Measurements from ENCODE around the gene KRABD2.

KRABD2 gene

GRCh38 chr17:8406174-8406573 is 29.7 kb upstream of the KRABD2 start:
- H3K36me3 ChIP-seq (ENCODE audit: control insufficient read depth in 1 of 2, insufficient read depth in 2 of 2, low read depth in 1 of 2, low read length in 2 of 2), result no peaks in the 10 kb centered on the region
- no peak overlapping the region for H4K8ac ChIP-seq (ENCODE audit: low read length)
- WGBS, result 72% methylated on average over 2 of the region's 2 CpGs
- peaks cover 5 to 9% of the 10 kb centered on the region in 2 experiments for H3K27me3 ChIP-seq (ENCODE audit: control insufficient read depth in 1 of 2, insufficient read depth in 1 of 2, low read length in 2 of 2)
- no peak overlapping the region for H2BK5ac ChIP-seq (ENCODE audit: low read depth, low read length, poor library complexity, severe bottlenecking)
- H4K91ac ChIP-seq (ENCODE audit: low read length), result no peak overlapping the region
- H3K18ac ChIP-seq (ENCODE audit: low read depth in 1 of 2, low read length in 2 of 2), result no peak overlapping the region
- no peak overlapping the region for H3K23ac ChIP-seq (ENCODE audit: low read length in 2 of 2)
- H3K9me3 ChIP-seq (ENCODE audit: control insufficient read depth, low read length), result no peaks in the 10 kb centered on the region
- H2AK5ac ChIP-seq (ENCODE audit: low read length, severe bottlenecking), result no peak overlapping the region
- H3K4me3 ChIP-seq (ENCODE audit: insufficient read depth in 1 of 2, low read depth in 1 of 2, low read length in 2 of 2), result no peak overlapping the region
- H3K27ac ChIP-seq (ENCODE audit: low read length, poor library complexity, severe bottlenecking), result no peak overlapping the region
- no peak overlapping the region for H3K14ac ChIP-seq (ENCODE audit: low read length in 2 of 2)
- no peaks in the 10 kb centered on the region for H3K79me1 ChIP-seq (replicated peaks; ENCODE audit: low read length, poor library complexity, severe bottlenecking)
- H2AFZ ChIP-seq (ENCODE audit: low read depth, low read length), result no peak overlapping the region
- H3K9ac ChIP-seq (ENCODE audit: low read length), result no peak overlapping the region
- H3K4ac ChIP-seq (ENCODE audit: low read depth in 1 of 2, low read length in 2 of 2), result no peak overlapping the region
- no peak overlapping the region for H2BK120ac ChIP-seq (ENCODE audit: low read depth, low read length)
- no peak overlapping the region for H2BK15ac ChIP-seq (ENCODE audit: low read depth, poor library complexity, severe bottlenecking)
- no peak for DNase-seq
- H2BK12ac ChIP-seq (ENCODE audit: low read length in 2 of 2), result no peak overlapping the region
- H3K4me1 ChIP-seq (ENCODE audit: control insufficient read depth, insufficient read depth, low read depth, low read length), result peaks cover 5% of the 10 kb centered on the region
- no peak overlapping the region for H3K4me2 ChIP-seq (ENCODE audit: low read length, poor library complexity, severe bottlenecking)

GRCh38 chr17:8405499-8406016 is 29.1 kb upstream of the KRABD2 start:
- no peak overlapping the region for H3K9ac ChIP-seq (ENCODE audit: low read length)

GRCh38 chr17:8402921-8403536 is 26.5 kb upstream of the KRABD2 start:
- H2AK5ac ChIP-seq (ENCODE audit: low read length, severe bottlenecking), result no peak overlapping the region
- H3K23ac ChIP-seq (ENCODE audit: low read length in 2 of 2), result no peak overlapping the region
- H3K18ac ChIP-seq (ENCODE audit: low read depth in 1 of 2, low read length in 2 of 2), result no peak overlapping the region
- H2BK12ac ChIP-seq (ENCODE audit: low read length in 2 of 2), result no peak overlapping the region
- H2BK15ac ChIP-seq (ENCODE audit: low read depth, poor library complexity, severe bottlenecking), result no peak overlapping the region
- H4K91ac ChIP-seq (ENCODE audit: low read length), result no peak overlapping the region
- no peak overlapping the region for H3K9ac ChIP-seq (ENCODE audit: low read length)
- no peak overlapping the region for H3K4me2 ChIP-seq (ENCODE audit: low read length, poor library complexity, severe bottlenecking)
- no peaks in the 10 kb centered on the region for H3K9me3 ChIP-seq (ENCODE audit: control insufficient read depth, low read length)
- H3K4me3 ChIP-seq (ENCODE audit: insufficient read depth in 1 of 2, low read depth in 1 of 2, low read length in 2 of 2), result no peak overlapping the region
- WGBS, result 92% methylated on average over 10 of the region's 11 CpGs
- H3K79me1 ChIP-seq (replicated peaks; ENCODE audit: low read length, poor library complexity, severe bottlenecking), result no peaks in the 10 kb centered on the region
- no peaks in the 10 kb centered on the region for H3K36me3 ChIP-seq (ENCODE audit: control insufficient read depth in 1 of 2, insufficient read depth in 2 of 2, low read depth in 1 of 2, low read length in 2 of 2)
- DNase-seq, result no peak
- no peak overlapping the region for H2BK5ac ChIP-seq (ENCODE audit: low read depth, low read length, poor library complexity, severe bottlenecking)
- no peak overlapping the region for H2AFZ ChIP-seq (ENCODE audit: low read depth, low read length)
- H3K4me1 ChIP-seq (ENCODE audit: control insufficient read depth, insufficient read depth, low read depth, low read length), result peaks cover 2% of the 10 kb centered on the region
- H4K8ac ChIP-seq (ENCODE audit: low read length), result no peak overlapping the region
- no peak overlapping the region for H3K27ac ChIP-seq (ENCODE audit: low read length, poor library complexity, severe bottlenecking)
- no peak overlapping the region for H2BK120ac ChIP-seq (ENCODE audit: low read depth, low read length)
- no peak overlapping the region for H3K14ac ChIP-seq (ENCODE audit: low read length in 2 of 2)
- no peak overlapping the region for H3K4ac ChIP-seq (ENCODE audit: low read depth in 1 of 2, low read length in 2 of 2)
- peaks cover 16 to 37% of the 10 kb centered on the region in 2 experiments for H3K27me3 ChIP-seq (ENCODE audit: control insufficient read depth in 1 of 2, insufficient read depth in 1 of 2, low read length in 2 of 2)

More at GRCh38 chr17:8405499-8406016, 29.1 kb upstream of the KRABD2 start:
- Histone ChIP-seq H3K9me3 (ENCODE audit: control insufficient read depth, low read length) (no peaks in the 10 kb centered on the region), H2BK12ac (ENCODE audit: low read length in 2 of 2) (no peak overlapping the region), H3K27me3 (ENCODE audit: control insufficient read depth in 1 of 2, insufficient read depth in 1 of 2, low read length in 2 of 2) (peaks cover 8 to 15% of the 10 kb centered on the region in 2 experiments), H3K14ac (ENCODE audit: low read length in 2 of 2) (no peak overlapping the region), H2BK15ac (ENCODE audit: low read depth, poor library complexity, severe bottlenecking) (no peak overlapping the region), H3K4me2 (ENCODE audit: low read length, poor library complexity, severe bottlenecking) (no peak overlapping the region), H3K4me3 (ENCODE audit: insufficient read depth in 1 of 2, low read depth in 1 of 2, low read length in 2 of 2) (no peak overlapping the region), H2BK120ac (ENCODE audit: low read depth, low read length) (no peak overlapping the region), H3K18ac (ENCODE audit: low read depth in 1 of 2, low read length in 2 of 2) (no peak overlapping the region), H3K4ac (ENCODE audit: low read depth in 1 of 2, low read length in 2 of 2) (no peak overlapping the region), H2AK5ac (ENCODE audit: low read length, severe bottlenecking) (no peak overlapping the region), H4K91ac (ENCODE audit: low read length) (no peak overlapping the region), H3K79me1 (replicated peaks; ENCODE audit: low read length, poor library complexity, severe bottlenecking) (no peaks in the 10 kb centered on the region), H3K36me3 (ENCODE audit: control insufficient read depth in 1 of 2, insufficient read depth in 2 of 2, low read depth in 1 of 2, low read length in 2 of 2) (no peaks in the 10 kb centered on the region), H3K23ac (ENCODE audit: low read length in 2 of 2) (no peak overlapping the region), H3K4me1 (ENCODE audit: control insufficient read depth, insufficient read depth, low read depth, low read length) (peaks cover 5% of the 10 kb centered on the region), H2AFZ (ENCODE audit: low read depth, low read length) (no peak overlapping the region), H2BK5ac (ENCODE audit: low read depth, low read length, poor library complexity, severe bottlenecking) (no peak overlapping the region), H3K27ac (ENCODE audit: low read length, poor library complexity, severe bottlenecking) (no peak overlapping the region), H4K8ac (ENCODE audit: low read length) (no peak overlapping the region)
- no peak for DNase-seq
- WGBS, result 88% methylated on average over 11 of the region's 11 CpGs

- no peak overlapping the region for H3K14ac ChIP-seq (ENCODE audit: low read length in 2 of 2)
- no peak overlapping the region for H2BK5ac ChIP-seq (ENCODE audit: low read depth, low read length, poor library complexity, severe bottlenecking)
- H3K18ac ChIP-seq (ENCODE audit: low read depth in 1 of 2, low read length in 2 of 2), result no peak overlapping the region
- H4K91ac ChIP-seq (ENCODE audit: low read length), result no peak overlapping the region
- peaks cover 4% of the 10 kb centered on the region for H3K4me1 ChIP-seq (ENCODE audit: control insufficient read depth, insufficient read depth, low read depth, low read length)
- no peak overlapping the region for H4K8ac ChIP-seq (ENCODE audit: low read length)
- H3K27ac ChIP-seq (ENCODE audit: low read length, poor library complexity, severe bottlenecking), result no peak overlapping the region
- H2BK15ac ChIP-seq (ENCODE audit: low read depth, poor library complexity, severe bottlenecking), result no peak overlapping the region
- H3K9me3 ChIP-seq (ENCODE audit: control insufficient read depth, low read length), result no peaks in the 10 kb centered on the region
- no peak overlapping the region for H3K4me3 ChIP-seq (ENCODE audit: insufficient read depth in 1 of 2, low read depth in 1 of 2, low read length in 2 of 2)
- no peak overlapping the region for H2BK12ac ChIP-seq (ENCODE audit: low read length in 2 of 2)
- no peak overlapping the region for H2AK5ac ChIP-seq (ENCODE audit: low read length, severe bottlenecking)
- H3K36me3 ChIP-seq (ENCODE audit: control insufficient read depth in 1 of 2, insufficient read depth in 2 of 2, low read depth in 1 of 2, low read length in 2 of 2), result no peaks in the 10 kb centered on the region
- H2BK120ac ChIP-seq (ENCODE audit: low read depth, low read length), result no peak overlapping the region
- no peak overlapping the region for H3K4me2 ChIP-seq (ENCODE audit: low read length, poor library complexity, severe bottlenecking)
- no peak for DNase-seq
- 87% methylated on average over 1 of the region's 2 CpGs for WGBS
- H3K79me1 ChIP-seq (replicated peaks; ENCODE audit: low read length, poor library complexity, severe bottlenecking), result no peaks in the 10 kb centered on the region
- H3K4ac ChIP-seq (ENCODE audit: low read depth in 1 of 2, low read length in 2 of 2), result no peak overlapping the region
- H3K23ac ChIP-seq (ENCODE audit: low read length in 2 of 2), result no peak overlapping the region
- H3K27me3 ChIP-seq (ENCODE audit: control insufficient read depth in 1 of 2, insufficient read depth in 1 of 2, low read length in 2 of 2), result peaks cover 34 to 56% of the 10 kb centered on the region in 2 experiments
- H2AFZ ChIP-seq (ENCODE audit: low read depth, low read length), result no peak overlapping the region
- H3K9ac ChIP-seq (ENCODE audit: low read length), result no peak overlapping the region
Measured at GRCh38 chr17:8401107-8401506, 24.6 kb upstream of the KRABD2 start.
